ENCODE measurements around the gene EMID1. TPM values are rescaled to one million over a fixed set of nuclear protein-coding genes. Genes with fewer than 3 reads are reported as not detected.

The EMID1 gene
- total RNA-seq, 1 experiment from 2014 or later, result 9.6 TPM

GRCh38 chr22:29172216-29172615 lies 33.5 kb upstream of the EMID1 start:
- H3K9me2 ChIP-seq (ENCODE audit: insufficient read depth), result no peaks in the 10 kb centered on the region
- no peaks in the 10 kb centered on the region for H3K27me3 ChIP-seq (ENCODE audit: insufficient read depth, low read length)
- no peaks in the 10 kb centered on the region for H3K79me2 ChIP-seq (ENCODE audit: insufficient read depth, low read length)
- no peak for DNase-seq (ENCODE audit: low read depth, low spot score)
- no peaks in the 10 kb centered on the region for H4K20me1 ChIP-seq (ENCODE audit: insufficient read depth)
- POLR2A ChIA-PET, result no interaction called here
- no peaks in the 10 kb centered on the region for H3K4me1 ChIP-seq (ENCODE audit: control insufficient read depth in 1 of 2, insufficient read depth in 2 of 2, low read length in 2 of 2)
- no peak overlapping the region for H2AFZ ChIP-seq (ENCODE audit: low read depth, low read length, poor library complexity, severe bottlenecking)
- no peak overlapping the region for H3K4me2 ChIP-seq (ENCODE audit: low read length)
- no TSS peak for BruUV-seq (replicated peaks)
- H3K27ac ChIP-seq (ENCODE audit: low read depth, low read length), result no peak overlapping the region
- no peak for ATAC-seq
- TF ChIP-seq EGR1 (IDR thresholded peaks at IDR 0.05; ENCODE audit: low read depth) (no peak), CEBPB (IDR thresholded peaks at IDR 0.05; ENCODE audit: low read depth) (no peak), MAX (IDR thresholded peaks at IDR 0.05) (no peak)
- no peak overlapping the region for H3K9ac ChIP-seq (ENCODE audit: low read length)
- CTCF ChIA-PET, result no interaction called here
- no peaks in the 10 kb centered on the region for H3K36me3 ChIP-seq (ENCODE audit: control insufficient read depth in 1 of 2, insufficient read depth in 2 of 2, low read length in 2 of 2)
- H3K9me3 ChIP-seq (ENCODE audit: control insufficient read depth in 1 of 2, insufficient read depth in 1 of 2, low read depth in 1 of 2, low read length in 2 of 2), result 0 out of 4 replicates have a peak, but pooled peaks cover 0 to 3% of the 10 kb centered on the region in 2 experiments
- H3K4me3 ChIP-seq (replicated peaks in 1 of 2; ENCODE audit: low read depth in 1 of 2, low read length in 2 of 2), result no peak overlapping the region
- intact Hi-C loops (cut with micrococcal nuclease), result no loop called here
- RAD21 ChIA-PET (ENCODE audit: low non-redundant PET in 1 of 2, low total read pairs in 2 of 2, uncharacterized antibody in 2 of 2, unreplicated experiment in 2 of 2), result no interaction called here

- Histone ChIP-seq H2AFZ (ENCODE audit: low read depth, low read length, poor library complexity, severe bottlenecking) (no peak overlapping the region), H3K4me1 (ENCODE audit: control insufficient read depth in 1 of 2, insufficient read depth in 2 of 2, low read length in 2 of 2) (no peaks in the 10 kb centered on the region), H3K4me2 (ENCODE audit: low read length) (no peak overlapping the region), H3K9me3 (ENCODE audit: control insufficient read depth in 1 of 2, insufficient read depth in 1 of 2, low read depth in 1 of 2, low read length in 2 of 2) (0 out of 4 replicates have a peak, but pooled peaks cover 0 to 3% of the 10 kb centered on the region in 2 experiments), H3K79me2 (ENCODE audit: insufficient read depth, low read length) (no peaks in the 10 kb centered on the region), H3K4me3 (replicated peaks in 1 of 2; ENCODE audit: low read depth in 1 of 2, low read length in 2 of 2) (no peak overlapping the region), H3K27me3 (ENCODE audit: insufficient read depth, low read length) (no peaks in the 10 kb centered on the region), H3K36me3 (ENCODE audit: control insufficient read depth in 1 of 2, insufficient read depth in 2 of 2, low read length in 2 of 2) (no peaks in the 10 kb centered on the region), H3K9ac (ENCODE audit: low read length) (no peak overlapping the region), H3K27ac (ENCODE audit: low read depth, low read length) (no peak overlapping the region), H4K20me1 (ENCODE audit: insufficient read depth) (no peaks in the 10 kb centered on the region), H3K9me2 (ENCODE audit: insufficient read depth) (no peaks in the 10 kb centered on the region)
- RAD21 ChIA-PET (ENCODE audit: low non-redundant PET in 1 of 2, low total read pairs in 2 of 2, uncharacterized antibody in 2 of 2, unreplicated experiment in 2 of 2), result no interaction called here
- BruUV-seq (replicated peaks), result no TSS peak
- TF ChIP-seq REST (IDR thresholded peaks at IDR 0.05; ENCODE audit: low read depth), result no peak
- no peak for TF ChIP-seq ELF1 (IDR thresholded peaks at IDR 0.05; ENCODE audit: borderline replicate concordance, low read depth)
- TF ChIP-seq YY1 (IDR thresholded peaks at IDR 0.05; ENCODE audit: extremely low read depth, insufficient replicate concordance, low read depth, low read length), result no peak
- TF ChIP-seq CEBPB (IDR thresholded peaks at IDR 0.05; ENCODE audit: low read depth), result no peak
- TF ChIP-seq TCF7L2 (IDR thresholded peaks at IDR 0.05; ENCODE audit: borderline replicate concordance, extremely low read depth, insufficient read depth, insufficient read length), result no peak
- TF ChIP-seq CBX3 (IDR thresholded peaks at IDR 0.05; ENCODE audit: low read depth), result no peak
- TF ChIP-seq ZNF274 (IDR thresholded peaks at IDR 0.05; ENCODE audit: low read depth, low read length), result no peak
- no peak for TF ChIP-seq EZH2phosphoT487 (IDR thresholded peaks at IDR 0.05; ENCODE audit: borderline replicate concordance)
- no peak for TF ChIP-seq SRF (IDR thresholded peaks at IDR 0.05; ENCODE audit: low read depth)
- TF ChIP-seq EGR1 (IDR thresholded peaks at IDR 0.05; ENCODE audit: low read depth), result no peak
- no peak for TF ChIP-seq CTCF (IDR thresholded peaks at IDR 0.05 in 2 of 3, conservative IDR thresholded peaks at IDR 0.05 in 1 of 3; ENCODE audit: borderline replicate concordance in 1 of 3, insufficient read depth in 1 of 3, low read depth in 2 of 3, low read length in 2 of 3)
- CTCF ChIA-PET, result interaction anchor here (1.0 kb wide), 1 partner anchor 27 kb away, joined by 3 read pairs; no protein-coding TSS in a partner anchor
- intact Hi-C loops (cut with micrococcal nuclease), result no loop called here
- DNase-seq (ENCODE audit: low read depth, low spot score), result no peak
- POLR2A ChIA-PET, result no interaction called here
- ATAC-seq, result no peak
Measured at GRCh38 chr22:29175312-29175835, 30.3 kb upstream of the EMID1 start.
